ENCODE measurements around the gene PLPP2. TPM values are rescaled to one million over a fixed set of nuclear protein-coding genes. Genes with fewer than 3 reads are reported as not detected.

PLPP2 gene
- total and polyA plus RNA-seq, 4 donors = 14.1 to 41.3 (median 35.0) TPM

DNA sequence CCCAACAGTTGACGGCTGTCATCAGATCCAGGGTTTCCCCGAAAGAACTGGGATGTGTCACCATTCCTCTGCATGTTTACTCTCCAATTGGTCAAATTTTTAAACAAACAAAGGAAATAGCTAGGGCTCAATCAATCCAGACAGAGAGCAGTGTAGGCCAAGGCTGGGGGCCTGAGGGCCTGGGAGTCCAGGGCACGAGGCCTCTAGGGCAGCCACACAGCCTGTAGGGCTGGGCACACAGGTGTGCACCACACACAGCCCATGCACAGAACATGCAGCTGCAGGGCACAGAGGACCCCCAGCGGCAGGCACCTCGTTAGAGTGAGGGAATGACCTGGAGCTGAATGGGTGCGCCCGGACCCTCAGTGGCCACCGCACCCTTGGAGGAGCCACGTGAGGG is 43.9 kb upstream of the PLPP2 start:
- no peak for ATAC-seq (ENCODE audit: insufficient read depth, low FRiP score)
- DNase-seq = no peak
- H3K27me3 ChIP-seq (ENCODE audit: control insufficient read depth in 3 of 3, insufficient read depth in 3 of 3, low read length in 2 of 3) = no peaks in the 10 kb centered on the region

DNA sequence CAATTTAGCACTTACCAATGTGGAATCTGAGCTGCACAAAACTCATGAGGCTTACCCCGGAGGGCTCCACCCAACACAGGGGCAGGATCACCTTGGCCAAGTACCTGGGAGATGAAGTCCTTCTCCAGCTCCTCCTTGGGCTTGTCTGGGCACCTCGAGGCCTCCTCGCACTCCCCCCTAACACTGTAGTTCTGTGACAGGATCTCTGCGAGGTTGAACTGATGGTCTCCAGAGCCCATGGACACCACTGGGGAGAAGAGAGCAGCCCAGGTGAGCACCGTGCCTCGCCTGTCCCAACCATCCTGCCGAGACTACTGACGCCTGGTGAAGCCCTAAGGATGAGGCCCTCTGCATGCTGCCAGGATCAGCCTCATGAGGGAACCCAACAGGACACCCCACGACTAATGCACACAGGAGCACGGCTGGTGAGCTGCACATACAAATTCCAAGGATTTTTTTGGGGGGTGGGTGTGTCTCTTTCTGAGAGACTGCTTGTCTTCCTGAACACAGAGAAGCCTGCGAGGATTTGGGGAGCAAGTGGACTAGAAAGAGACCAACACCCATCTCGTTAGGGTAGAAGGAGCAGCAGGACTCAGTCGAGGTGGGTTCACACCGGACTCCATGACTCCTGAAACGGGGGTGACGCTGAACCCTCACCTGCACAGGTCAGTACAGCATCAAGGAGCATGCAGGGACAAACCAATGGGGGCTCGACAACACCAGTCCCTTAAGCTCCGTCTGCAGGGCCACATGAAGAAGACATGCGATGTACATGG is 43.3 kb upstream of the PLPP2 start:
- H3K27ac ChIP-seq (ENCODE audit: low read depth in 1 of 2, low read length in 1 of 2) = no peak overlapping the region
- peaks cover 0 to 9% (median 0%) of the 10 kb centered on the region in 5 donors for H3K4me1 ChIP-seq (ENCODE audit: control insufficient read depth in 5 of 5, insufficient read depth in 5 of 5, low read length in 5 of 5)
- TF ChIP-seq, protein P1, sequence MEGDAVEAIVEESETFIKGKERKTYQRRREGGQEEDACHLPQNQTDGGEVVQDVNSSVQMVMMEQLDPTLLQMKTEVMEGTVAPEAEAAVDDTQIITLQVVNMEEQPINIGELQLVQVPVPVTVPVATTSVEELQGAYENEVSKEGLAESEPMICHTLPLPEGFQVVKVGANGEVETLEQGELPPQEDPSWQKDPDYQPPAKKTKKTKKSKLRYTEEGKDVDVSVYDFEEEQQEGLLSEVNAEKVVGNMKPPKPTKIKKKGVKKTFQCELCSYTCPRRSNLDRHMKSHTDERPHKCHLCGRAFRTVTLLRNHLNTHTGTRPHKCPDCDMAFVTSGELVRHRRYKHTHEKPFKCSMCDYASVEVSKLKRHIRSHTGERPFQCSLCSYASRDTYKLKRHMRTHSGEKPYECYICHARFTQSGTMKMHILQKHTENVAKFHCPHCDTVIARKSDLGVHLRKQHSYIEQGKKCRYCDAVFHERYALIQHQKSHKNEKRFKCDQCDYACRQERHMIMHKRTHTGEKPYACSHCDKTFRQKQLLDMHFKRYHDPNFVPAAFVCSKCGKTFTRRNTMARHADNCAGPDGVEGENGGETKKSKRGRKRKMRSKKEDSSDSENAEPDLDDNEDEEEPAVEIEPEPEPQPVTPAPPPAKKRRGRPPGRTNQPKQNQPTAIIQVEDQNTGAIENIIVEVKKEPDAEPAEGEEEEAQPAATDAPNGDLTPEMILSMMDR (IDR thresholded peaks at IDR 0.05; ENCODE audit: control extremely low read depth, extremely low read depth) = no peak
- no peaks in the 10 kb centered on the region for H3K9me3 ChIP-seq (ENCODE audit: control insufficient read depth in 4 of 4, insufficient read depth in 3 of 4, low read length in 3 of 4)
- H3K27me3 ChIP-seq (ENCODE audit: control insufficient read depth in 3 of 3, insufficient read depth in 3 of 3, low read length in 2 of 3) = no peaks in the 10 kb centered on the region
- DNase-seq (no peak), ATAC-seq (ENCODE audit: insufficient read depth, low FRiP score) (no peak)
- WGBS, 2 donors = 92 to 94% methylated on average over 19 of the region's 19 CpGs
- peaks cover 17 to 24% (median 21%) of the 10 kb centered on the region in 4 donors for H3K36me3 ChIP-seq (ENCODE audit: control insufficient read depth in 4 of 4, insufficient read depth in 4 of 4, low read length in 4 of 4)
- H3K4me3 ChIP-seq = no peak overlapping the region
- no peak overlapping the region for H3K9ac ChIP-seq (ENCODE audit: insufficient read depth in 1 of 2, low read length in 2 of 2)

More for the DNA sequence above, 43.9 kb upstream of the PLPP2 start:
- no peaks in the 10 kb centered on the region for H3K9me3 ChIP-seq (ENCODE audit: control insufficient read depth in 4 of 4, insufficient read depth in 3 of 4, low read length in 3 of 4)
- TF ChIP-seq, protein P1 (IDR thresholded peaks at IDR 0.05; ENCODE audit: control extremely low read depth, extremely low read depth) = no peak
- peaks cover 14 to 20% (median 16%) of the 10 kb centered on the region in 4 donors for H3K36me3 ChIP-seq (ENCODE audit: control insufficient read depth in 4 of 4, insufficient read depth in 4 of 4, low read length in 4 of 4)
- no peak overlapping the region for H3K4me3 ChIP-seq
- H3K4me1 ChIP-seq (ENCODE audit: control insufficient read depth in 5 of 5, insufficient read depth in 5 of 5, low read length in 5 of 5) = peaks cover 0 to 9% (median 0%) of the 10 kb centered on the region in 5 donors
- H3K27ac ChIP-seq (ENCODE audit: low read depth in 1 of 2, low read length in 1 of 2) = no peak overlapping the region
- WGBS, 2 donors = 78 to 80% methylated on average over 9 of the region's 9 CpGs
- H3K9ac ChIP-seq (ENCODE audit: insufficient read depth in 1 of 2, low read length in 2 of 2) = no peak overlapping the region

DNA sequence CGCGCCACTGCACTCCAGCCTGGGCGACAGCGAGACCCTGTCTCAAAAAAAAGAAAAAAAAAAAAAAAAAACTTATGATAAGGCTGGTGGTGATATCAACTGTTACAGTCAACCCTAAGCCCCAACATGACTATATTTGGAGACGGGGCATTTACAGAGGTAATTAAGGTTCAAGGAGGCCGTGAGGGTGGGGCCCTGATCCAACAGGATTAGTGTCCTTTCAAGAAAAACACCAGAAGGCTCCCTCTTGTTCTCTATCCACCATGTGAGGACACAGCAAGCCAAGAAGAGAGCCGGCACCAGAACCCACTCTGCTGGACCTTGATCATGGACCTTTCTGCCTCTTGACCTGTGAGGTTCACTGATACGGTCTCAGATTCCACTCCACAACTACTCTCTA is 39.3 kb upstream of the PLPP2 start:
- TF ChIP-seq, protein P1 (IDR thresholded peaks at IDR 0.05; ENCODE audit: control extremely low read depth, extremely low read depth) = no peak
- no peak overlapping the region for H3K9ac ChIP-seq (ENCODE audit: insufficient read depth in 1 of 2, low read length in 2 of 2)
- H3K4me3 ChIP-seq = no peak overlapping the region
- H3K27ac ChIP-seq (ENCODE audit: low read depth in 1 of 2, low read length in 1 of 2) = no peak overlapping the region
- DNase-seq (no peak), ATAC-seq (ENCODE audit: insufficient read depth, low FRiP score) (no peak)
- no peaks in the 10 kb centered on the region for H3K27me3 ChIP-seq (ENCODE audit: control insufficient read depth in 3 of 3, insufficient read depth in 3 of 3, low read length in 2 of 3)
- 96 to 100% methylated on average over 8 of the region's 8 CpGs for WGBS, 2 donors
- peaks cover 0 to 9% (median 5%) of the 10 kb centered on the region in 4 donors for H3K9me3 ChIP-seq (ENCODE audit: control insufficient read depth in 4 of 4, insufficient read depth in 3 of 4, low read length in 3 of 4)
- H3K36me3 ChIP-seq (ENCODE audit: control insufficient read depth in 4 of 4, insufficient read depth in 4 of 4, low read length in 4 of 4) = peaks cover 35 to 56% (median 54%) of the 10 kb centered on the region in 4 donors
- H3K4me1 ChIP-seq (ENCODE audit: control insufficient read depth in 5 of 5, insufficient read depth in 5 of 5, low read length in 5 of 5) = peaks cover 0 to 5% (median 0%) of the 10 kb centered on the region in 5 donors
